Measurements from ENCODE around the gene SAYSD1. TPM values are rescaled to one million over a fixed set of nuclear protein-coding genes. Genes with fewer than 3 reads are reported as not detected.

Gene SAYSD1
- polyA plus RNA-seq, 1 experiment, result 12.8 TPM

DNA sequence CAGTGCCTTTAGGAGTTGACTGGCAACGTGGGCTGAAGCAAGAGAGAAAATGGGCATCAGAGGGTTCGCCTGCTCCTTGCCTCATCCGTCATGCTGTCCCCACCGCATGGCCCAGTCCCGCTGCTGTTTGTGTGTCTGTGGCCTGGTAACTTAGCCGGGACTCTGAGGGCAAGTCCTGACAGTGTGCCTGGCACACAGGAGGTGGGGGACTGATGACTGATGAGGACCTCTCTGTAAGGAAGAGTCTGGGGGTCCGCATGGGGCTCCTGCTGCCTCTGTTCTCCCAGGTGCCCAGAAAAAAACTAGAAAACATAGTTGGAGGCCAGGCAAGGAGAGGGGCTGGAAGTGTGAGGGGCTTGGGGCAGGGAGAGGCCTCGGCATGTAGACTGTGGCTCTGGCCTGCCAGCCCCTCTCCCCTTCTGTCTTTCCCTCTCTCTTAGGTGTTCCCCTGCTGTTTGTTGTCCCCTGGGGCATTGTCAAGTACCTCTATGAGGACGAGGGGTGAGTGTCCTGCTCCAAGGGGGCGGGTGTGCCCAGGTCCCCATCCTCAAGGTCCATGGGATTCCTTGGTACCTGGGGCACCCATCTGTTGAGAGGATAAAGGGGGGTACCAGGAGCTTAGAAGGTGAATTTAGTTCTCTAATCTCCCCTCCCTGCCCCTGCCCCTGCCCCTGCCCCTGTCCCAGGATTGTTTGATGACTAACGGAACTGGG, 36.9 kb downstream of the SAYSD1 start:
- H3K9me3 ChIP-seq (ENCODE audit: control insufficient read depth, insufficient read depth, low read length), result no peaks in the 10 kb centered on the region
- ChIA-PET POLR2A (no interaction called here), CTCF (no interaction called here)
- no peak overlapping the region for H3K4me3 ChIP-seq (ENCODE audit: low read depth, low read length)
- H3K27ac ChIP-seq (ENCODE audit: low read depth, low read length), result no peak overlapping the region
- TF ChIP-seq, protein P1, sequence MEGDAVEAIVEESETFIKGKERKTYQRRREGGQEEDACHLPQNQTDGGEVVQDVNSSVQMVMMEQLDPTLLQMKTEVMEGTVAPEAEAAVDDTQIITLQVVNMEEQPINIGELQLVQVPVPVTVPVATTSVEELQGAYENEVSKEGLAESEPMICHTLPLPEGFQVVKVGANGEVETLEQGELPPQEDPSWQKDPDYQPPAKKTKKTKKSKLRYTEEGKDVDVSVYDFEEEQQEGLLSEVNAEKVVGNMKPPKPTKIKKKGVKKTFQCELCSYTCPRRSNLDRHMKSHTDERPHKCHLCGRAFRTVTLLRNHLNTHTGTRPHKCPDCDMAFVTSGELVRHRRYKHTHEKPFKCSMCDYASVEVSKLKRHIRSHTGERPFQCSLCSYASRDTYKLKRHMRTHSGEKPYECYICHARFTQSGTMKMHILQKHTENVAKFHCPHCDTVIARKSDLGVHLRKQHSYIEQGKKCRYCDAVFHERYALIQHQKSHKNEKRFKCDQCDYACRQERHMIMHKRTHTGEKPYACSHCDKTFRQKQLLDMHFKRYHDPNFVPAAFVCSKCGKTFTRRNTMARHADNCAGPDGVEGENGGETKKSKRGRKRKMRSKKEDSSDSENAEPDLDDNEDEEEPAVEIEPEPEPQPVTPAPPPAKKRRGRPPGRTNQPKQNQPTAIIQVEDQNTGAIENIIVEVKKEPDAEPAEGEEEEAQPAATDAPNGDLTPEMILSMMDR (IDR thresholded peaks at IDR 0.05; ENCODE audit: low read depth, low read length), result no peak
- no peaks in the 10 kb centered on the region for H3K27me3 ChIP-seq (ENCODE audit: control insufficient read depth, insufficient read depth, low read length)
- no peak for DNase-seq (ENCODE audit: low read depth, low spot score)

DNA sequence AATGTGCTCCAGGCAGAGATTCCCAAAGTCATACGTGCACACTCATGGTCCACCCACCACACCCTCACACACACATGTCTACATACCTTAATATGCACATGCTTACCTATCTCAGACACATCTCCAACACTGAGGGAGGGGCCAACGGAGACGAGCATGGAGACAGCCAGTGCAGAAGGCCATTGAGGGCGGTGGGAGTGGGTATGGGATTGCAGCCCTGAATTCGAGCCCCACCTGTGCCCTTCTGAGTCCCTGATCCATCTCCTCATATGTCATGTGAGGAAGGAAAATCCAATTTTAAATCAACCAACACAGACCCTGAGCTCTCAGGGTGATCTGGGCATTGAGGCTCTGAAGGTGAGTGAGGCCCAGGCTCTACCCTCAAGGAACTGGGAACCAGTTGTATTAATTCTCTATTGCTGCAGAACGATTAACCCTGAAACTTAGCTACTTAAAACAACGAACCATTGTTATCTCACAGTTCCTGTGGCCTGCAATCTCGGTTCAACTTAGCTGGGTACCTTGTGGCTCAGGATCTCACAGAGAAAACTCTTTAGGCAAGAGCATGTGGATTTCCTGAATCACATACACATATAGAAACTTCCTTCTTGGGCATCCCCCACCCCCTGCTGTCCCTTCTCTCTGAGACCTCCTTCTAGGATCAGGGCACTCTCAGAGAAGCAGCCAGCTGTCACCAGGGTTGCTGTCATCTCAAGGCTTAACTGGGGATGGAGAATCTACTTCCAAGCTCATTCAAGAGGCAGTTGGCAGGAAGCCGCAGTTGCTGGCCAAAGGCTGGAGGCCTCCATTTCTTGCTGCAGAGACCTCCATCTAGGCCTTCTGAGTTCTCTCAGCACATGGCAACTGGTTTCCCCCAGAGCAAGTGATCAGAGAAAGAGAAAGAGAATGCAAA, 38.1 kb downstream of the SAYSD1 start:
- Histone ChIP-seq H3K27me3 (ENCODE audit: control insufficient read depth, insufficient read depth, low read length) (no peaks in the 10 kb centered on the region), H3K27ac (ENCODE audit: low read depth, low read length) (no peak overlapping the region), H3K4me3 (ENCODE audit: low read depth, low read length) (no peak overlapping the region), H3K9me3 (ENCODE audit: control insufficient read depth, insufficient read depth, low read length) (no peaks in the 10 kb centered on the region)
- TF ChIP-seq, protein P1 (IDR thresholded peaks at IDR 0.05; ENCODE audit: low read depth, low read length), result no peak
- POLR2A ChIA-PET, result no interaction called here
- CTCF ChIA-PET, result interaction anchor here (1.8 kb wide), 1 partner anchor 26 kb away, joined by 5 read pairs; no protein-coding TSS in a partner anchor
- no peak for DNase-seq (ENCODE audit: low read depth, low spot score)

DNA sequence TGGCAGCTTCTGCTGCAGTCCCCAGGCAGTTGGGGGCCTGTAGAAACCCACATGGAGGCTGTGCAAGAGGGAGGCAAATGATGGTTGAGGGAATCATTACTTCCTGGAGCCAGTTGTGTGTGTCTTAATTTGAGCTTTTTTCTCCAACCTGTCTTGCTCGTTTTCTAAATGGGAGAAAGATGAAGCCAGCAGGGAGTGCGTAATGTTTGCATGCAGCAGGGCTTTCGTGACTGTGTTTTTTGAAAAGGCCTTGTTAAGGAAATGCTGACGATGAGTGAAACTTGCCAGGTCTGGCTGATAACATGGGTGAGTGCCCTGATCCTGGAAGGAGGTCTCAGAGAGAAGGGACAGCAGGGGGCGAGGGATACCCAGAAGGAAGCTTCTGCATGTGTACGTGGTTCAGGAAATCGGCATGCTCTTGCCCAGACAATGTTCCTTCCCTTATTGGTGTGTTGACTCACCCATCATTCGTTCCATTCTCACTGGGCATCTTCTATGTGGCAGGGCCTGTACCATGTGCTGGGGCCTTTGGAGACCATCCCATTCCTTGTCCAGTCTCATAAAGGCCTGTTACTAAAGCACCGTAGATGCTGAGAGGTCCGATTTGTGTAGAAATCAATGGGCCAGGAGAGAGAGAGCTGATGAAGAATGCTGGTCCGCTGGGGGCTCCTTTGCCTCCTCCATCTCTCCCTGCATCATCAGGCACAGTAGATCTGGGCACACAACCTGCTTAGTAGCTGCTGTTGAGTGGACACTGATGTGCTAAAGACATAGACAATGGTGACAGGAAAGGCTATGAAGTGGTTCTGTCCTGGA, 39.0 kb downstream of the SAYSD1 start:
- ChIA-PET POLR2A (no interaction called here), CTCF (interaction anchor here (1.8 kb wide), 1 partner anchor 27 kb away, joined by 5 read pairs; no protein-coding TSS in a partner anchor)
- TF ChIP-seq, protein P1 (IDR thresholded peaks at IDR 0.05; ENCODE audit: low read depth, low read length), result no peak
- DNase-seq (ENCODE audit: low read depth, low spot score), result no peak
- Histone ChIP-seq H3K27me3 (ENCODE audit: control insufficient read depth, insufficient read depth, low read length) (no peaks in the 10 kb centered on the region), H3K4me3 (ENCODE audit: low read depth, low read length) (no peak overlapping the region), H3K9me3 (ENCODE audit: control insufficient read depth, insufficient read depth, low read length) (no peaks in the 10 kb centered on the region), H3K27ac (ENCODE audit: low read depth, low read length) (no peak overlapping the region)

DNA sequence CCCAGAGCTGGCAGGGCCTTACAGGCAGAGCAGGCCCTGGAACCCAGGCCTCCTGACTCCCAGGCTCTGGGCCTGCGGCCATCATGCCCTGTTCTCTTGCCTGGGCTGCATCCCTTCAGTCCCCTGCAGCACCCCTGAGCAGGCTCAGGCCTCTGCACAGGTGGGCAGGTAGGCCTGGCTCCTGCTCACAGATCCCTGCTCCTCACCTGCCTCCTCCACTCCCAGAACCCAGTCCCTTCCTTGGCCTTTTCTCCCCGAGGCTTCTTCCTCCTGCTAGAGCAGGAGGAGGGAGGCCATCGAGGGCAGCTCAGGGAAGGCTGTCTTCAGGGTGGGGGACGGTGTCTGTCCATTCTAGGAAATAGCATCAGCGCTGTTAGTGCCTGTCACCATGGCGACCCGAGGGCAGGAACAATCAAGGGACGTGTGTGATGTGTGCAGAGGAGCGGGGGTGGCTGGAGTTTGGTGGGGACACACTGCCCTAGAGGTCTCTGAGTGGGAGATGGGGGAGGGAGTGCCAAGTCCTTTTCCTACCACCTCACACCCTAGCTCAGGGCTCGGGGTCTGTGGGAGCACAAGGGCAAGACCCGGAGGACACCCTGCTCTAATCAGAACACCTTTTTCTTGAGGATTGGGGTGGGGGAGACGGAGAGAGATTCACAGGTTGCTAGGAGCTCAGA, 39.8 kb downstream of the SAYSD1 start:
- ChIA-PET POLR2A (no interaction called here), CTCF (interaction anchor here (1.8 kb wide), 1 partner anchor 28 kb away, joined by 5 read pairs; no protein-coding TSS in a partner anchor)
- H3K27ac ChIP-seq (ENCODE audit: low read depth, low read length), result no peak overlapping the region
- no peak for DNase-seq (ENCODE audit: low read depth, low spot score)
- TF ChIP-seq, protein P1 (IDR thresholded peaks at IDR 0.05; ENCODE audit: low read depth, low read length), result no peak
- H3K4me3 ChIP-seq (ENCODE audit: low read depth, low read length), result no peak overlapping the region
- no peaks in the 10 kb centered on the region for H3K9me3 ChIP-seq (ENCODE audit: control insufficient read depth, insufficient read depth, low read length)
- H3K27me3 ChIP-seq (ENCODE audit: control insufficient read depth, insufficient read depth, low read length), result no peaks in the 10 kb centered on the region
